HEK293T (cell line): ENCODE results near the gene IMPG1.

ENCODE experiments used
- BHLHE40 ChIP-seq: fragments of 450-650 bp; IDR thresholded peaks from 2 replicates; pipeline ENCODE4 v1.6.1; 2016; ENCODE audit warnings: mild to moderate bottlenecking, moderate library complexity, borderline replicate concordance
- CTBP1 ChIP-seq: fragments of 450-650 bp; IDR thresholded peaks from 2 replicates; pipeline ENCODE4 v1.6.1; 2016; ENCODE audit warnings: borderline replicate concordance
- FOXA1 ChIP-seq: fragments of 450-650 bp; IDR thresholded peaks from 2 replicates; pipeline ENCODE4 v1.6.1; 2016; ENCODE audit warnings: mild to moderate bottlenecking
- FOXK2 ChIP-seq: fragments of 450-650 bp; IDR thresholded peaks from 2 replicates; pipeline ENCODE4 v1.6.1; 2016; ENCODE audit warnings: mild to moderate bottlenecking
- L3MBTL2 ChIP-seq: fragments of 450-650 bp; conservative IDR thresholded peaks from 2 replicates; pipeline ENCODE4 v1.6.1; 2016; ENCODE audit warnings: mild to moderate bottlenecking
- NFRKB ChIP-seq: fragments of 450-650 bp; IDR thresholded peaks from 2 replicates; pipeline ENCODE4 v1.6.1; 2016; ENCODE audit warnings: mild to moderate bottlenecking, moderate library complexity
- SP1 ChIP-seq: fragments of 450-650 bp; IDR thresholded peaks from 2 replicates; pipeline ENCODE4 v1.6.1; 2017
- SUZ12 ChIP-seq: fragments of 450-650 bp; IDR thresholded peaks from 2 replicates; pipeline ENCODE4 v1.6.1; 2016; ENCODE audit warnings: mild to moderate bottlenecking
- ZNF384 ChIP-seq: fragments of 450-650 bp; IDR thresholded peaks from 2 replicates; pipeline ENCODE4 v1.6.1; 2016
- TF ChIP-seq, protein P1 (sequence below): fragments of 450-650 bp; IDR thresholded peaks from 2 replicates; pipeline ENCODE4 v1.6.1; 2016

DNA sequence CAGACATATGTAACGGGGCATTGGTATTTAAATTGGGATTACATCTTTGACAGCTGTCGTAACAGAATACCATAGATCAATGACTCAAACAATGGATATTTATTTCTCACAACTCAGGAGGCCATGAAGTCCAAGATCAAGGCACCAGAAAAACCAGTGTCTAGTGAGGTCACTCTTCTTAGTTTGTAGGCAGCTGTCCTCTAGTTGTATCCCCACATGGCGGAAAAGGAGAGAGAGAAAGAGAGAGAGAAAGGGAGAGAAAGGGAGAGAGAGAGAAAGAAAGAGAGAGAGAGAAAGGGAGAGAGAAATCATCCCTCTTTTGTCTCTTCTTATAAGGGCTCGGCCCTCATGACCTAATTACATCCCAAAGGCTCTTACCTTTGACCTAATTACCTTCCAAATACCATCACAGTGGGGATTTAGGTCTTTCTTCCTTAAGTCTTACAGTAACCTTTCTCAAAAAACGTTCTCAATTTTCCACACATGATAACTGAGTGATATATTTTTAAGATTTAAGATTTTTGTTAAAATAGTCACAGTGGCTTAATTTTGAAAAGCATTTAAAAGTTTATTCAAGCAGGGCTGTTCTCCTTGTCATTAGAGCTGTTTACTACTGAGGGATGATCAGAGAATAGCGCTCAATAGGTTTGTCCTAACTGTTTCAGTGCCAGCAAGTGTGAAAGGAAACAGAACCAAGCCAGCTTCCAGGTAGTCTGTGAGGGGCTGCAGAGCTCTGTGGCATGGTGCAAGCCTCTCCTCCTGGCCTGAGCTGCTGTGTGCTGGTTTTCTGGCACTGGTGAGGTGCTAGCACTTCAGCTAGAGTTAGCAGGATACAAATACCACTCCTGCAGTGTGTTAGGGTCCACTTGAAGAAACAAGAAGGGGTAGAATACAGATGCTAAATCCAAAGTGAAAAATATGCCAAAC, 79.0 kb downstream of the IMPG1 start:
- no peak for TF ChIP-seq SUZ12
- TF ChIP-seq L3MBTL2 = no peak
- TF ChIP-seq NFRKB = no peak
- no peak for TF ChIP-seq FOXK2
- TF ChIP-seq BHLHE40 = no peak
- TF ChIP-seq ZNF384 = no peak
- TF ChIP-seq FOXA1 = no peak
- no peak for TF ChIP-seq CTBP1
- TF ChIP-seq SP1 = no peak
- TF ChIP-seq, protein P1, sequence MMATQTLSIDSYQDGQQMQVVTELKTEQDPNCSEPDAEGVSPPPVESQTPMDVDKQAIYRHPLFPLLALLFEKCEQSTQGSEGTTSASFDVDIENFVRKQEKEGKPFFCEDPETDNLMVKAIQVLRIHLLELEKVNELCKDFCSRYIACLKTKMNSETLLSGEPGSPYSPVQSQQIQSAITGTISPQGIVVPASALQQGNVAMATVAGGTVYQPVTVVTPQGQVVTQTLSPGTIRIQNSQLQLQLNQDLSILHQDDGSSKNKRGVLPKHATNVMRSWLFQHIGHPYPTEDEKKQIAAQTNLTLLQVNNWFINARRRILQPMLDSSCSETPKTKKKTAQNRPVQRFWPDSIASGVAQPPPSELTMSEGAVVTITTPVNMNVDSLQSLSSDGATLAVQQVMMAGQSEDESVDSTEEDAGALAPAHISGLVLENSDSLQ = no peak
